H1 (cell line): ENCODE measurements around the gene IL13.

Experiments used
- CHD1 ChIP-seq: IDR thresholded peaks from 2 replicates; pipeline ENCODE4 v1.6.1; 2012; ENCODE audit warnings: low read depth, low read length, improper control_type of control experiment
- CTCF ChIP-seq, 3 experiments: IDR thresholded peaks; 1 replicate in 2 of 3; 2 replicates in 1 of 3; pipeline versions ENCODE4 v1.5.1 to v1.6.1; 2011; ENCODE audit warnings: low read length in 3 of 3, mild to moderate bottlenecking in 3 of 3, inconsistent platforms in 2 of 3, low read depth in 1 of 3, moderate library complexity in 1 of 3; ENCODE audit not compliant: insufficient read depth in 1 of 3; ENCODE audit errors: control extremely low read depth in 1 of 3
- EP300 ChIP-seq, 2 experiments: IDR thresholded peaks; 1 replicate in 1 of 2; 2 replicates in 1 of 2; pipeline ENCODE4 v1.6.1; 2011 to 2012; ENCODE audit warnings: low read depth in 2 of 2, low read length in 2 of 2, mild to moderate bottlenecking in 2 of 2, borderline replicate concordance in 1 of 2, inconsistent platforms in 1 of 2, moderate library complexity in 1 of 2
- HDAC2 ChIP-seq, 2 experiments: fragments of 300-600 bp in 1 of 2; sonication (generic) in 1 of 2; IDR thresholded peaks; 2 replicates each; pipeline ENCODE4 v1.6.1; 2011 to 2012; ENCODE audit warnings: low read depth in 2 of 2, low read length in 2 of 2, mild to moderate bottlenecking in 2 of 2, moderate library complexity in 2 of 2, borderline replicate concordance in 1 of 2, inconsistent platforms in 1 of 2
- POLR2A ChIP-seq, 2 experiments: IDR thresholded peaks; 1 replicate in 1 of 2; 2 replicates in 1 of 2; pipeline ENCODE4 v1.6.1; 2011; ENCODE audit warnings: low read depth in 2 of 2, low read length in 2 of 2, mild to moderate bottlenecking in 2 of 2; ENCODE audit errors: control extremely low read depth in 1 of 2
- TCF12 ChIP-seq: IDR thresholded peaks from 2 replicates; pipeline ENCODE4 v1.6.1; 2011; ENCODE audit warnings: low read depth, mild to moderate bottlenecking, low read length
- USF2 ChIP-seq: IDR thresholded peaks from 2 replicates; pipeline ENCODE4 v1.6.1; 2011; ENCODE audit warnings: low read length, improper control_type of control experiment

GRCh38 chr5:132659598-132660493 is 1.9 kb downstream of the IL13 start:
- TF ChIP-seq CTCF (IDR thresholded peaks at IDR 0.05; ENCODE audit: control extremely low read depth in 1 of 3, insufficient read depth in 1 of 3, low read depth in 1 of 3, low read length in 3 of 3) (no peak), CHD1 (no peak), USF2 (no peak), POLR2A (IDR thresholded peaks at IDR 0.05; ENCODE audit: control extremely low read depth in 1 of 2, low read depth in 2 of 2, low read length in 2 of 2) (no peak), EP300 (IDR thresholded peaks at IDR 0.05; ENCODE audit: borderline replicate concordance in 1 of 2, low read depth in 2 of 2, low read length in 2 of 2) (no peak), TCF12 (no peak), HDAC2 (IDR thresholded peaks at IDR 0.05; ENCODE audit: borderline replicate concordance in 1 of 2, low read depth in 2 of 2, low read length in 2 of 2) (no peak)
